Kidney (tissue), 14 donors: ENCODE data around the gene PPTC7. TPM values are rescaled to one million over a fixed set of nuclear protein-coding genes. Genes with fewer than 3 reads are reported as not detected.

ENCODE experiments used
- DNase-seq, 5 donors: peaks; one replicate each; pipeline ENCODE4 v3.0.0-alpha.2; 2013 to 2020
- FAIRE-seq: peaks from 2 replicates; lab custom pipeline; 2012; peaks lifted over from hg19 to GRCh38; lab: Jason Lieb, UNC
- H3K27ac ChIP-seq, 2 donors: one replicate each; pipeline ENCODE4 v1.7.0; 2013; ENCODE audit warnings: low read depth in 2 of 2, low read length in 2 of 2, inconsistent platforms in 1 of 2
- H3K27me3 ChIP-seq: one replicate; pipeline ENCODE4 v1.7.1; 2013; ENCODE audit warnings: low read length, inconsistent platforms; ENCODE audit not compliant: control insufficient read depth, insufficient read depth
- H3K36me3 ChIP-seq, 3 donors: one replicate each; pipeline versions ENCODE4 v1.7.0 to v1.7.1; 2013; ENCODE audit warnings: low read length in 3 of 3, control low read depth in 1 of 3, inconsistent platforms in 1 of 3; ENCODE audit not compliant: insufficient read depth in 3 of 3, control insufficient read depth in 2 of 3
- H3K4me1 ChIP-seq, 3 donors: one replicate each; pipeline versions ENCODE4 v1.7.0 to v1.7.1; 2013; ENCODE audit warnings: low read length in 3 of 3, inconsistent platforms in 1 of 3, low read depth in 1 of 3; ENCODE audit not compliant: control insufficient read depth in 2 of 3, insufficient read depth in 2 of 3
- H3K4me3 ChIP-seq, 3 donors: one replicate each; pipeline versions ENCODE4 v1.7.0 to v1.8.1; 2013; ENCODE audit warnings: low read length in 3 of 3, control low read depth in 1 of 3, inconsistent platforms in 1 of 3
- H3K9ac ChIP-seq, 3 donors: one replicate each; pipeline versions ENCODE4 v1.7.0 to v1.7.1; 2013; ENCODE audit warnings: low read length in 3 of 3, control low read depth in 1 of 3, inconsistent platforms in 1 of 3
- H3K9me3 ChIP-seq, 3 donors: one replicate each; pipeline versions ENCODE4 v1.7.0 to v1.7.1; 2013; ENCODE audit warnings: low read length in 3 of 3, control low read depth in 1 of 3, inconsistent platforms in 1 of 3; ENCODE audit not compliant: control insufficient read depth in 2 of 3, insufficient read depth in 1 of 3
- CTCF ChIP-seq: IDR thresholded peaks from 3 replicates; pipeline ENCODE4 v1.5.1; 2012; ENCODE audit warnings: mild to moderate bottlenecking, moderate library complexity, borderline replicate concordance; ENCODE audit not compliant: insufficient read depth; ENCODE audit errors: extremely low read depth
- intact Hi-C: fragments of 100-400 bp; cut with DNase I; formaldehyde crosslinking; loops from one replicate; pipeline ENCODE4 v1.11.1; 2022
- polyA plus RNA-seq: library from polyadenylated mRNA; stranded (reverse); fragments of 350-450 nt; fragmentation: Illumina TruSeq; extraction: RNeasy Lipid Tissue Mini Kit (QIAGEN cat#74804); gene quantifications from one replicate; pipeline ENCODE4 v1.2.3, GENCODE V29; 2014; ENCODE audit warnings: low read depth, low replicate concordance; ENCODE audit not compliant: insufficient read depth
- total RNA-seq: library from RNA; stranded (reverse); fragmentation: NEBNext Ultra II Directional; extraction: Animal tissue kit (Norgen Biotek cat#: 25700); gene quantifications from one replicate; pipeline ENCODE4 v1.2.1, GENCODE V29; 2021
- donor health status: control.
- donor health status: control.
- donor health status: control.
- donor health status: control.
- donor health status: control.
- donor health status: DM: yes; HTN: yes; CAD: no.
- donor health status: Normal renal cell carcinoma (clear cell type).

PPTC7 gene
- total and polyA plus RNA-seq, 2 donors from 2014 or later, result 10.0 to 27.9 TPM

- intact Hi-C loops, result no loop called here
- H3K4me1 ChIP-seq, result peaks cover 3 to 45% (median 14%) of the 10 kb centered on the region in 3 donors
- TF ChIP-seq CTCF, result no peak
These were observed 14.4 kb downstream of the PPTC7 start for GRCh38 chr12:110568752-110569151.

GRCh38 chr12:110566993-110567392 is 16.1 kb downstream of the PPTC7 start:
- Histone ChIP-seq H3K27ac (peak overlapping the region in 1 of 2 donors; percentile 27), H3K9me3 (peaks cover 0 to 3% (median 0%) of the 10 kb centered on the region in 3 donors), H3K4me3 (no peak overlapping the region), H3K4me1 (peaks cover 3 to 41% (median 17%) of the 10 kb centered on the region in 3 donors), H3K9ac (no peak overlapping the region), H3K36me3 (no peaks in the 10 kb centered on the region), H3K27me3 (no peaks in the 10 kb centered on the region)
- no peak for FAIRE-seq
- TF ChIP-seq CTCF, result no peak
- intact Hi-C loops, result no loop called here
- DNase-seq, result no peak

More at GRCh38 chr12:110568752-110569151, 14.4 kb downstream of the PPTC7 start:
- no peaks in the 10 kb centered on the region for H3K36me3 ChIP-seq
- H3K9ac ChIP-seq, result no peak overlapping the region
- no peak for FAIRE-seq
- H3K4me3 ChIP-seq, result no peak overlapping the region
- no peak for DNase-seq
- H3K27ac ChIP-seq, result no peak overlapping the region
- peaks cover 0 to 3% (median 0%) of the 10 kb centered on the region in 3 donors for H3K9me3 ChIP-seq
- no peaks in the 10 kb centered on the region for H3K27me3 ChIP-seq

GRCh38 chr12:110565894-110566871 is 16.9 kb downstream of the PPTC7 start:
- no peaks in the 10 kb centered on the region for H3K36me3 ChIP-seq
- H3K27ac ChIP-seq, result peak overlapping the region; percentile 2 to 6
- FAIRE-seq (no peak), DNase-seq (peak in 1 of 5 donors; percentile 37)
- no peaks in the 10 kb centered on the region for H3K27me3 ChIP-seq
- TF ChIP-seq CTCF, result no peak
- peak overlapping the region in 1 of 3 donors; percentile 1 for H3K9ac ChIP-seq
- H3K4me1 ChIP-seq, result peaks cover 3 to 47% (median 19%) of the 10 kb centered on the region in 3 donors
- no peak overlapping the region for H3K4me3 ChIP-seq
- intact Hi-C loops, result no loop called here
- no peaks in the 10 kb centered on the region for H3K9me3 ChIP-seq
